Suprapubic skin (tissue), 4 donors: ENCODE results near the gene ELAPOR1.

Experiments used
- EP300 ChIP-seq: sonication (generic); formaldehyde crosslinking; IDR thresholded peaks from one replicate; pipeline ENCODE4 v1.6.1; 2017; ENCODE audit warnings: antibody characterized with exemption
- POLR2A ChIP-seq, 2 donors: fragments of 450-650 bp; IDR thresholded peaks; one replicate each; pipeline ENCODE4 v1.6.1; 2017; ENCODE audit warnings: antibody characterized with exemption in 2 of 2, mild to moderate bottlenecking in 2 of 2, moderate library complexity in 2 of 2
- POLR2AphosphoS5 ChIP-seq, 3 donors: sonication (generic); formaldehyde crosslinking; IDR thresholded peaks; one replicate each; pipeline ENCODE4 v1.6.1; 2017; ENCODE audit warnings: antibody characterized with exemption in 3 of 3
- TF ChIP-seq, protein P1 (sequence below), 2 donors: fragments of 200-600 bp in 1 of 2; fragments of 450-650 bp in 1 of 2; sonication (generic) in 1 of 2; IDR thresholded peaks; one replicate each; pipeline ENCODE4 v1.5.1; 2016 to 2019; ENCODE audit warnings: antibody characterized with exemption in 2 of 2, mild to moderate bottlenecking in 1 of 2, moderate library complexity in 1 of 2

DNA sequence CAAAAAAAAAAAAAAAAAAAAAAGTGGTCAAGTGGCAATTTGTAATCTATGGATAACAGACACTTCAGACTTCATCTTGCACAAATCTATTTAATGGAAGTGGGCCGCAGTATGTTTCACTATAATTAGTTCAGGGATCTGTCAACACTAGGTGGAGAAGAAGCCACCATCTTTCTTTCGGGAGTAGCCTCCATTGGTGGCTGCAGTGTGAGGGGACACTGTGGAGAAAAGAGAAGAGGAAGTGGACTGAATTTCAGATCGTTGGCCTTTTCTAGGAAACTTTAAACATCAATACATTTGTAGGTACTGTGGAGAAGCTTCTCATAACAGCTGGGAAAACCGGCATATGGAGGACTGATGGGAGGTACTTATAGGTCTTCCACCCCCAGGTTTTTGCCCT lies 8.0 kb upstream of the ELAPOR1 start:
- TF ChIP-seq POLR2AphosphoS5 (IDR thresholded peaks at IDR 0.05), result no peak
- TF ChIP-seq, protein P1, sequence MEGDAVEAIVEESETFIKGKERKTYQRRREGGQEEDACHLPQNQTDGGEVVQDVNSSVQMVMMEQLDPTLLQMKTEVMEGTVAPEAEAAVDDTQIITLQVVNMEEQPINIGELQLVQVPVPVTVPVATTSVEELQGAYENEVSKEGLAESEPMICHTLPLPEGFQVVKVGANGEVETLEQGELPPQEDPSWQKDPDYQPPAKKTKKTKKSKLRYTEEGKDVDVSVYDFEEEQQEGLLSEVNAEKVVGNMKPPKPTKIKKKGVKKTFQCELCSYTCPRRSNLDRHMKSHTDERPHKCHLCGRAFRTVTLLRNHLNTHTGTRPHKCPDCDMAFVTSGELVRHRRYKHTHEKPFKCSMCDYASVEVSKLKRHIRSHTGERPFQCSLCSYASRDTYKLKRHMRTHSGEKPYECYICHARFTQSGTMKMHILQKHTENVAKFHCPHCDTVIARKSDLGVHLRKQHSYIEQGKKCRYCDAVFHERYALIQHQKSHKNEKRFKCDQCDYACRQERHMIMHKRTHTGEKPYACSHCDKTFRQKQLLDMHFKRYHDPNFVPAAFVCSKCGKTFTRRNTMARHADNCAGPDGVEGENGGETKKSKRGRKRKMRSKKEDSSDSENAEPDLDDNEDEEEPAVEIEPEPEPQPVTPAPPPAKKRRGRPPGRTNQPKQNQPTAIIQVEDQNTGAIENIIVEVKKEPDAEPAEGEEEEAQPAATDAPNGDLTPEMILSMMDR (IDR thresholded peaks at IDR 0.05), result no peak
- TF ChIP-seq EP300, result no peak
- no peak for TF ChIP-seq POLR2A (IDR thresholded peaks at IDR 0.05)
